Testis (tissue), 3 donors: ENCODE measurements around the gene NKX2-3. TPM values are rescaled to one million over a fixed set of nuclear protein-coding genes. Genes with fewer than 3 reads are reported as not detected.

ENCODE experiments used
- DNase-seq: peaks from one replicate; pipeline ENCODE4 v3.0.0-alpha.2; 2019
- H3K27ac ChIP-seq, 2 donors: fragments of 200-600 bp; sonication (generic); one replicate each; pipeline ENCODE4 v1.5.1; 2019
- H3K27me3 ChIP-seq: fragments of 200-600 bp; sonication (generic); one replicate; pipeline ENCODE4 v1.5.1; 2019
- H3K36me3 ChIP-seq: fragments of 200-600 bp; sonication (generic); one replicate; pipeline ENCODE4 v1.5.1; 2017; ENCODE audit warnings: low read depth; ENCODE audit errors: missing control alignments
- H3K4me1 ChIP-seq: fragments of 200-600 bp; sonication (generic); one replicate; pipeline ENCODE4 v1.5.1; 2019
- H3K4me3 ChIP-seq, 2 donors: fragments of 200-600 bp; sonication (generic); one replicate each; pipeline ENCODE4 v1.5.1; 2017 to 2019
- H3K9me3 ChIP-seq: fragments of 200-600 bp; sonication (generic); one replicate; pipeline ENCODE4 v1.5.1; 2017
- POLR2A ChIP-seq: fragments of 450-650 bp; IDR thresholded peaks from one replicate; pipeline ENCODE4 v1.6.1; 2017; ENCODE audit warnings: antibody characterized with exemption, mild to moderate bottlenecking, moderate library complexity
- WGBS, 2 donors: methylation state at CpG; one replicate each; pipeline ENCODE4 v1.1.5; 2018; 5-methylcytosine and 5-hydroxymethylcytosine counted together
- intact Hi-C: fragments of 100-400 bp; cut with DNase I; formaldehyde crosslinking; loops from one replicate; pipeline ENCODE4 v1.15.1; 2023; ENCODE audit warnings: low total_unique reads
- polyA plus RNA-seq: library from polyadenylated mRNA; stranded (reverse); fragments of 350-450 nt; fragmentation: Illumina TruSeq; extraction: RNeasy Lipid Tissue Mini Kit (QIAGEN cat#74804); gene quantifications from one replicate; pipeline ENCODE4 v1.2.3, GENCODE V29; 2014; ENCODE audit warnings: low read depth, low replicate concordance; ENCODE audit not compliant: insufficient read depth
- total RNA-seq, 2 donors: library from RNA; depleted of rRNA; stranded (reverse); fragments of >200 nt; gene quantifications; one replicate each; pipeline ENCODE4 v1.2.3, GENCODE V29; 2016
- TF ChIP-seq, protein P1 (sequence below), 3 experiments: fragments of 450-650 bp in 2 of 3; fragments of 200-600 bp in 1 of 3; sonication (generic) in 1 of 3; IDR thresholded peaks; one replicate each; pipeline ENCODE4 v1.5.1; 2016 to 2019; ENCODE audit warnings: antibody characterized with exemption in 3 of 3, mild to moderate bottlenecking in 2 of 3, moderate library complexity in 1 of 3

Gene NKX2-3
- total and polyA plus RNA-seq, 3 donors from 2014 or later: 0.16 to 0.24 (median 0.19) TPM

DNA sequence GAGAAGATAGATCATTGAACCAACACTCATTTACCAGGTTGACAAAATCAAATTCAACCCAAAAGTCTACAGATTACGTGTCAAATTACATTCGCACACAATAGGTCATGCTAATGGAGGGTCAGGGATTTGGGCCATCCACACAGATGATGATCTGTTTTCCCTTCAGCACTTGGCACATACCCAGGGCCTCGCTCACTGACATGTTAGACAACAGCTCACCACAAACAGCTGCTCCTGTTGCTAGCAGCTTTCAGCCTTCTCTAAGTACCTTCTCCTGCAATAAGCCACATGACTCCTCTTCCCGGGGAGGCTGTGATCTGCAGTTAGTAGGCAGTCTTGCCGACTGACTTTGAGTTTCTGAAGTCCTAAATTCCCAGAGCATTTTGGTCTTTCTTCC lies 18.4 kb downstream of the NKX2-3 start:
- WGBS, 2 donors: 46 to 49% methylated on average over 5 of the region's 5 CpGs
- Histone ChIP-seq H3K4me1 (no peaks in the 10 kb centered on the region), H3K9me3 (no peaks in the 10 kb centered on the region), H3K4me3 (no peak overlapping the region), H3K36me3 (no peaks in the 10 kb centered on the region), H3K27ac (no peak overlapping the region), H3K27me3 (no peaks in the 10 kb centered on the region)
- TF ChIP-seq, protein P1, sequence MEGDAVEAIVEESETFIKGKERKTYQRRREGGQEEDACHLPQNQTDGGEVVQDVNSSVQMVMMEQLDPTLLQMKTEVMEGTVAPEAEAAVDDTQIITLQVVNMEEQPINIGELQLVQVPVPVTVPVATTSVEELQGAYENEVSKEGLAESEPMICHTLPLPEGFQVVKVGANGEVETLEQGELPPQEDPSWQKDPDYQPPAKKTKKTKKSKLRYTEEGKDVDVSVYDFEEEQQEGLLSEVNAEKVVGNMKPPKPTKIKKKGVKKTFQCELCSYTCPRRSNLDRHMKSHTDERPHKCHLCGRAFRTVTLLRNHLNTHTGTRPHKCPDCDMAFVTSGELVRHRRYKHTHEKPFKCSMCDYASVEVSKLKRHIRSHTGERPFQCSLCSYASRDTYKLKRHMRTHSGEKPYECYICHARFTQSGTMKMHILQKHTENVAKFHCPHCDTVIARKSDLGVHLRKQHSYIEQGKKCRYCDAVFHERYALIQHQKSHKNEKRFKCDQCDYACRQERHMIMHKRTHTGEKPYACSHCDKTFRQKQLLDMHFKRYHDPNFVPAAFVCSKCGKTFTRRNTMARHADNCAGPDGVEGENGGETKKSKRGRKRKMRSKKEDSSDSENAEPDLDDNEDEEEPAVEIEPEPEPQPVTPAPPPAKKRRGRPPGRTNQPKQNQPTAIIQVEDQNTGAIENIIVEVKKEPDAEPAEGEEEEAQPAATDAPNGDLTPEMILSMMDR (IDR thresholded peaks at IDR 0.05): no peak
- TF ChIP-seq POLR2A: no peak
- intact Hi-C loops: no loop called here
- DNase-seq: no peak

DNA sequence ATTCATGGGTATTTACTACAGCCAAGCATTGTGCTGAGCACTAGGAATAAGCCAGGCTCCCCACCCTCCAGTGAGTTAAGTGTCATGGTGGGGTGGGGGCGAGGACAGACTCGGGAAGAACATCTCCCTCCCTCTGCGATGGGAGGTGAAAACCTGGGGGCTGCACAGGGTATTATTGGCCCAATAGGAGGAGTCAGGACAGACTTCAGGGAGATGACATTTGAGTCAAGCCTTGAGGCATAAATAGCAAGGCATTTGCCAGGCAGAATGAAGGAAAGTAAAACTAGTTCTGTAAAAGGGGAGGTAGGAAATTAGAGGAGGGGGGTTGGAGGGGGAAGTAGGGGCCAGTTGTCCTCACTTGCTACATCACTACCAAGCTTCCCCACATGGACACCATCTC lies 18.9 kb downstream of the NKX2-3 start:
- TF ChIP-seq, protein P1 (IDR thresholded peaks at IDR 0.05): no peak
- TF ChIP-seq POLR2A: no peak
- Histone ChIP-seq H3K9me3 (no peaks in the 10 kb centered on the region), H3K27ac (no peak overlapping the region), H3K4me3 (no peak overlapping the region), H3K27me3 (no peaks in the 10 kb centered on the region), H3K4me1 (no peaks in the 10 kb centered on the region), H3K36me3 (no peaks in the 10 kb centered on the region)
- 3 to 51% methylated on average over 3 of the region's 3 CpGs for WGBS, 2 donors
- no peak for DNase-seq
- intact Hi-C loops: no loop called here

DNA sequence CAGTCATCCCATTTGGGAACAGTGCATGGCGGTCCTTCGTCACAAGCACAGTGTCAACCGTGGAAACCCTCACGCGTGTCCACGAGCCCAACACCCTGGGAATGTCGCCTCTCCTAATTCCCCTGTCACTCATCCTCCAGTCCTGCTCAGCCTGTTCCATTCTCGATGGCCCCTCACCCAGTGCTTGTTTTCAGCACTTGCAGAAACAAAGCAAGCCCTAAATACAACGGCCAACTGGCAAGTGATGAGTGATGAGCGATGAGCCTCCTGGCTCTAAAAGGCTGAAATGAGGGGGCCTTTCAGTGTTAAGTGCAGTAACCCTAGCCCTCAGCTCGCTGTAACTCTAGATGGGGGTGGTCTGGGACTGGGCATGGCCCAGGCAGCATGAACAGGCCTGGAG lies 22.6 kb downstream of the NKX2-3 start:
- H3K4me3 ChIP-seq: no peak overlapping the region
- no peaks in the 10 kb centered on the region for H3K27me3 ChIP-seq
- H3K36me3 ChIP-seq: no peaks in the 10 kb centered on the region
- no peak overlapping the region for H3K27ac ChIP-seq
- DNase-seq: no peak
- intact Hi-C loops: no loop called here
- no peaks in the 10 kb centered on the region for H3K4me1 ChIP-seq
- no peak for TF ChIP-seq POLR2A
- TF ChIP-seq, protein P1 (IDR thresholded peaks at IDR 0.05): no peak
- WGBS, 2 donors: 69 to 73% methylated on average over 9 to 11 of the region's 11 CpGs
- H3K9me3 ChIP-seq: no peaks in the 10 kb centered on the region

DNA sequence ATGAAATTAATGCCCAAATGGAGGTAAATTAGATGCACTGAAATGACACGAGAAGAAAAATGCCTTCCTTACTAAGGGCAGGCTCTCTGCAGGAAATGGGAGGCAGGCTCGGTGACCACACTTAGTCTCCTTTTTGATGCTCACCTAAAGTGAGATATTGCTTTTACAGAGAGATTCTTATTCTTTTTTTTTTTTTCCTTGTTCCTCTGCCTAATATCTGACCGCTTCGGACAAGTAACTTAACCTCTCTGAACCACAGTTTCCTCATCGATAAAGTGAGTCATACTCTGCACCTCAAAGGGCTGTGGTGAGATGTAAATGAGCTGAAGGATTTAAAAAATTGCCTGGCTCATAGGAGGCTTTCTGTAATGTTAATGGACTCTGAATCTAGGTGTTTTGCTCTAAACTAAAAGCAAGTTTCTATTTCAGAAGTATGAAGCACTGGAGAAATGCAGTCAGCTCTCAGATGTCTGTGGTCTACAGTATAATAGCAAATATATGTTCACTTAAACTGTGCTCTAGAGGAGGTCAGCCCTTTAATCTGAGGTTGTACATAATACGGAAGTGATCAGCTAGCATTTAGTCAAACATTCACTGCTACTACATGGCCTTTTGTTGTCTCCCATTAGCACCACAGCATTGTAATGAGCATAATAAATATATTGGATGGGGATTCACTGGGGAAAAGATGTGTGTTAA lies 23.2 kb downstream of the NKX2-3 start:
- no peaks in the 10 kb centered on the region for H3K36me3 ChIP-seq
- intact Hi-C loops: no loop called here
- H3K4me1 ChIP-seq: no peaks in the 10 kb centered on the region
- H3K27me3 ChIP-seq: no peaks in the 10 kb centered on the region
- 58% methylated on average over 6 of the region's 6 CpGs for WGBS, 2 donors
- no peak overlapping the region for H3K4me3 ChIP-seq
- H3K27ac ChIP-seq: no peak overlapping the region
- no peaks in the 10 kb centered on the region for H3K9me3 ChIP-seq
- no peak for DNase-seq
- TF ChIP-seq, protein P1 (IDR thresholded peaks at IDR 0.05): no peak
- no peak for TF ChIP-seq POLR2A

DNA sequence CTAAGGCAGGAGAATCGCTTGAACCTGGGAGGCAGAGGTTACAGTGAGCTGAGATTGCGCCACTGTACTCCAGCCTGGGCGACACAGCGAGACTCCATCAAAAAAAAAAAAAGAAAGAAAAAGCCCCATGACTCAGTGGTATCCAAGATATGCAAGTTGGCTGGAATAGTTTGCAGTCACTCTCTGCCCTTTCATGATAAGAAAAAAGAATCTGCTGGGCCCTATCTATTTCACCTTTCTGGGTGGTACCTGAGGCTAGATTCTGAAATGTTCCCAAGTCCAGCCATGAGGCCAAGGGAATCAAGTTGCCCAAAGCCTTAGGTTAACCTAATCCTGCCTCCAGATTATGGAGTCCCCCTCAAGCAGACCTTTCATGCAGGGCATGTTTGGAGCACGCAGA lies 24.3 kb downstream of the NKX2-3 start:
- no peak for DNase-seq
- no peak overlapping the region for H3K4me3 ChIP-seq
- H3K27ac ChIP-seq: no peak overlapping the region
- WGBS, 2 donors: 87 to 88% methylated on average over 5 of the region's 5 CpGs
- no peaks in the 10 kb centered on the region for H3K4me1 ChIP-seq
- H3K27me3 ChIP-seq: no peaks in the 10 kb centered on the region
- intact Hi-C loops: no loop called here
- TF ChIP-seq, protein P1 (IDR thresholded peaks at IDR 0.05): no peak
- no peak for TF ChIP-seq POLR2A
- H3K36me3 ChIP-seq: no peaks in the 10 kb centered on the region
- H3K9me3 ChIP-seq: no peaks in the 10 kb centered on the region
